RWPE2 (cell line): ENCODE results near the gene GPR27.

Source experiments
- ATAC-seq: fragments of 200-7000 bp; cut with Tn5 transposase; 3 replicates; pipeline ENCODE4 v1.9.1; 2021; ENCODE audit warnings: low read depth
- DNase-seq: peaks from one replicate; pipeline ENCODE4 v3.0.0-alpha.2; 2020; ENCODE audit warnings: low spot score
- H3K27ac ChIP-seq: fragments of 450-650 bp; 2 replicates; pipeline ENCODE4 v1.5.1; 2017; ENCODE audit warnings: mild to moderate bottlenecking; ENCODE audit not compliant: poor library complexity, severe bottlenecking
- H3K27me3 ChIP-seq: fragments of 250-450 bp; sonication (Bioruptor Pico); 2 replicates; pipeline ENCODE4 v1.5.1; 2021; ENCODE audit warnings: mild to moderate bottlenecking, moderate library complexity; ENCODE audit not compliant: insufficient read depth, poor library complexity, severe bottlenecking
- H3K36me3 ChIP-seq: fragments of 250-450 bp; sonication (Bioruptor Pico); 2 replicates; pipeline ENCODE4 v1.5.1; 2020; ENCODE audit warnings: low read depth, mild to moderate bottlenecking, moderate library complexity
- H3K4me1 ChIP-seq: fragments of 250-450 bp; sonication (Bioruptor Pico); 2 replicates; pipeline ENCODE4 v1.5.1; 2021; ENCODE audit warnings: mild to moderate bottlenecking, moderate library complexity; ENCODE audit not compliant: insufficient read depth, poor library complexity, severe bottlenecking
- H3K4me3 ChIP-seq: fragments of 250-450 bp; sonication (Bioruptor Pico); 2 replicates; pipeline ENCODE4 v1.5.1; 2021; ENCODE audit warnings: mild to moderate bottlenecking, moderate library complexity; ENCODE audit not compliant: severe bottlenecking
- H3K9me3 ChIP-seq: fragments of 250-450 bp; sonication (Bioruptor Pico); 2 replicates; pipeline ENCODE4 v1.5.1; 2021; ENCODE audit warnings: mild to moderate bottlenecking, moderate library complexity; ENCODE audit not compliant: severe bottlenecking
- CTCF ChIP-seq: fragments of 450-650 bp; IDR thresholded peaks from one replicate; pipeline ENCODE4 v1.5.1; 2017; ENCODE audit warnings: mild to moderate bottlenecking, moderate library complexity; ENCODE audit not compliant: poor library complexity, severe bottlenecking

GPR27 gene

GRCh38 chr3:71753701-71754609, at the start of gene GPR27:
TSS of gene GPR27 (plus strand) at chr3:71753855. CDS start at chr3:71754050, 195 bp downstream.
- peaks cover 10% of the 10 kb centered on the region for H3K27me3 ChIP-seq
- ATAC-seq (peak; percentile 64), DNase-seq (no peak)
- no peak within 1 kb of the TSS for H3K27ac ChIP-seq
- H3K36me3 ChIP-seq: no peaks in the 10 kb centered on the region
- H3K9me3 ChIP-seq: no peaks in the 10 kb centered on the region
- no peaks in the 10 kb centered on the region for H3K4me1 ChIP-seq
- H3K4me3 ChIP-seq: peak within 1 kb of the TSS; percentile 76
- TF ChIP-seq CTCF: no peak

GRCh38 chr3:71704915-71705314, 48.7 kb upstream of the GPR27 start:
- Histone ChIP-seq H3K9me3 (no peaks in the 10 kb centered on the region), H3K4me3 (no peak overlapping the region), H3K27me3 (no peaks in the 10 kb centered on the region), H3K27ac (no peak overlapping the region), H3K36me3 (no peaks in the 10 kb centered on the region), H3K4me1 (peaks cover 15% of the 10 kb centered on the region)
- ATAC-seq: no peak
- no peak for DNase-seq
- no peak for TF ChIP-seq CTCF

GRCh38 chr3:71705681-71706080, 48.0 kb upstream of the GPR27 start:
- H3K4me3 ChIP-seq: no peak overlapping the region
- peaks cover 15% of the 10 kb centered on the region for H3K4me1 ChIP-seq
- no peak for DNase-seq
- H3K36me3 ChIP-seq: no peaks in the 10 kb centered on the region
- no peaks in the 10 kb centered on the region for H3K9me3 ChIP-seq
- no peak for ATAC-seq
- H3K27me3 ChIP-seq: no peaks in the 10 kb centered on the region
- TF ChIP-seq CTCF: no peak
- H3K27ac ChIP-seq: no peak overlapping the region

- Histone ChIP-seq H3K4me1 (peaks cover 9% of the 10 kb centered on the region), H3K4me3 (no peak overlapping the region), H3K9me3 (no peaks in the 10 kb centered on the region), H3K36me3 (no peaks in the 10 kb centered on the region), H3K27me3 (no peaks in the 10 kb centered on the region), H3K27ac (no peak overlapping the region)
- ATAC-seq: no peak
- no peak for TF ChIP-seq CTCF
- no peak for DNase-seq
Measured at GRCh38 chr3:71707595-71707994, 46.1 kb upstream of the GPR27 start.
